ENCODE results near the gene ADGRV1.

ADGRV1 gene

GRCh38 chr5:90740244-90740799 lies 181.7 kb downstream of the ADGRV1 start:
- TF ChIP-seq REST (IDR thresholded peaks at IDR 0.05; ENCODE audit: low read depth) (no peak), CREB1 (IDR thresholded peaks at IDR 0.05; ENCODE audit: low read depth) (no peak), USF1 (IDR thresholded peaks at IDR 0.05) (no peak), EP300 (IDR thresholded peaks at IDR 0.05; ENCODE audit: borderline replicate concordance) (no peak), EGR1 (IDR thresholded peaks at IDR 0.05) (no peak), FOXM1 (IDR thresholded peaks at IDR 0.05; ENCODE audit: borderline replicate concordance, low read depth) (no peak), CEBPB (IDR thresholded peaks at IDR 0.05) (no peak), MAX (IDR thresholded peaks at IDR 0.05) (no peak), TEAD4 (IDR thresholded peaks at IDR 0.05) (no peak), ZBTB7A (IDR thresholded peaks at IDR 0.05; ENCODE audit: low read depth) (no peak), YY1 (IDR thresholded peaks at IDR 0.05; ENCODE audit: low read depth) (no peak), TCF12 (IDR thresholded peaks at IDR 0.05; ENCODE audit: low read depth) (no peak), TAF1 (IDR thresholded peaks at IDR 0.05; ENCODE audit: low read depth) (no peak), RAD21 (IDR thresholded peaks at IDR 0.05; ENCODE audit: low read depth) (no peak)

GRCh38 chr5:90741022-90741564 lies 182.5 kb downstream of the ADGRV1 start:
- TF ChIP-seq TEAD4 (IDR thresholded peaks at IDR 0.05) (no peak), TAF1 (IDR thresholded peaks at IDR 0.05; ENCODE audit: low read depth) (no peak), YY1 (IDR thresholded peaks at IDR 0.05; ENCODE audit: low read depth) (no peak), USF1 (IDR thresholded peaks at IDR 0.05) (no peak), EP300 (IDR thresholded peaks at IDR 0.05; ENCODE audit: borderline replicate concordance) (no peak), CEBPB (IDR thresholded peaks at IDR 0.05) (no peak), RAD21 (IDR thresholded peaks at IDR 0.05; ENCODE audit: low read depth) (no peak), REST (IDR thresholded peaks at IDR 0.05; ENCODE audit: low read depth) (no peak), FOXM1 (IDR thresholded peaks at IDR 0.05; ENCODE audit: borderline replicate concordance, low read depth) (no peak), NFIC (IDR thresholded peaks at IDR 0.05) (no peak), MAX (IDR thresholded peaks at IDR 0.05) (no peak), ZBTB7A (IDR thresholded peaks at IDR 0.05; ENCODE audit: low read depth) (no peak), TCF12 (IDR thresholded peaks at IDR 0.05; ENCODE audit: low read depth) (no peak)

GRCh38 chr5:90746119-90746518 lies 187.5 kb downstream of the ADGRV1 start:
- no peak for TF ChIP-seq YY1 (IDR thresholded peaks at IDR 0.05; ENCODE audit: low read depth)
- no peak for TF ChIP-seq USF1 (IDR thresholded peaks at IDR 0.05)
- TF ChIP-seq CREB1 (IDR thresholded peaks at IDR 0.05; ENCODE audit: low read depth) = no peak
- no peak for TF ChIP-seq TAF1 (IDR thresholded peaks at IDR 0.05; ENCODE audit: low read depth)

GRCh38 chr5:90747175-90747574 lies 188.6 kb downstream of the ADGRV1 start:
- no peak for TF ChIP-seq TAF1 (IDR thresholded peaks at IDR 0.05; ENCODE audit: low read depth)
- TF ChIP-seq EP300 (IDR thresholded peaks at IDR 0.05; ENCODE audit: borderline replicate concordance) = peak; percentile 30; the same call in 1 of the 2 replicates
- no peak for TF ChIP-seq USF1 (IDR thresholded peaks at IDR 0.05)
- no peak for TF ChIP-seq FOXM1 (IDR thresholded peaks at IDR 0.05; ENCODE audit: borderline replicate concordance, low read depth)
- peak; percentile 28; the same call in 1 of the 2 replicates for TF ChIP-seq TCF12 (IDR thresholded peaks at IDR 0.05; ENCODE audit: low read depth)
- TF ChIP-seq CREB1 (IDR thresholded peaks at IDR 0.05; ENCODE audit: low read depth) = no peak

- TF ChIP-seq TAF1 (IDR thresholded peaks at IDR 0.05; ENCODE audit: low read depth) = no peak
- no peak for TF ChIP-seq FOXM1 (IDR thresholded peaks at IDR 0.05; ENCODE audit: borderline replicate concordance, low read depth)
- TF ChIP-seq YY1 (IDR thresholded peaks at IDR 0.05; ENCODE audit: low read depth) = no peak
- no peak for TF ChIP-seq NFIC (IDR thresholded peaks at IDR 0.05)
- TF ChIP-seq EP300 (IDR thresholded peaks at IDR 0.05; ENCODE audit: borderline replicate concordance) = no peak
- no peak for TF ChIP-seq RAD21 (IDR thresholded peaks at IDR 0.05; ENCODE audit: low read depth)
- no peak for TF ChIP-seq CEBPB (IDR thresholded peaks at IDR 0.05)
- no peak for TF ChIP-seq REST (IDR thresholded peaks at IDR 0.05; ENCODE audit: low read depth)
- no peak for TF ChIP-seq MAX (IDR thresholded peaks at IDR 0.05)
- TF ChIP-seq ZBTB7A (IDR thresholded peaks at IDR 0.05; ENCODE audit: low read depth) = no peak
- no peak for TF ChIP-seq EGR1 (IDR thresholded peaks at IDR 0.05)
- TF ChIP-seq TCF12 (IDR thresholded peaks at IDR 0.05; ENCODE audit: low read depth) = no peak
- no peak for TF ChIP-seq CREB1 (IDR thresholded peaks at IDR 0.05; ENCODE audit: low read depth)
Measured at GRCh38 chr5:90747693-90748092, 189.1 kb downstream of the ADGRV1 start.
